Neural cell (in vitro differentiated cells): ENCODE data around the gene FOSL1.

ENCODE experiments used
- CTCF ChIP-seq: fragments of 450-650 bp; IDR thresholded peaks from 2 replicates; pipeline ENCODE4 v1.5.1; 2014; ENCODE audit warnings: antibody characterized with exemption, mild to moderate bottlenecking, moderate library complexity; ENCODE audit not compliant: poor library complexity, severe bottlenecking
- EP300 ChIP-seq: fragments of 450-650 bp; conservative IDR thresholded peaks from 2 replicates; pipeline ENCODE4 v1.6.1; 2014; ENCODE audit warnings: antibody characterized with exemption, mild to moderate bottlenecking, moderate library complexity; ENCODE audit not compliant: poor library complexity, severe bottlenecking
- EZH2 ChIP-seq: fragments of 200-600, 300-800 bp; shearing (Covaris generic), sonication (generic); IDR thresholded peaks from 2 replicates; pipeline ENCODE4 v1.6.1; 2014; ENCODE audit warnings: antibody characterized with exemption, low read length, borderline replicate concordance, mild to moderate bottlenecking; ENCODE audit not compliant: insufficient read depth, poor library complexity, severe bottlenecking

GRCh38 chr11:65912845-65913244 is 12.7 kb upstream of the FOSL1 start:
- TF ChIP-seq CTCF (no peak), EP300 (no peak), EZH2 (no peak)
